Glomerular endothelial cell (primary cell): ENCODE data around the gene PTPRD. TPM values are rescaled to one million over a fixed set of nuclear protein-coding genes. Genes with fewer than 3 reads are reported as not detected.
"Not testable (repeated sequence)": the region's sequence is repeated elsewhere in the genome, so short reads cannot be mapped to it uniquely, and the experiment has no call there.

ENCODE experiments used
- DNase-seq: peaks from one replicate; pipeline ENCODE4 v3.0.0-alpha.2; 2011; ENCODE audit warnings: low read depth, low spot score; ENCODE audit errors: extremely low read depth
- total RNA-seq: library from RNA; depleted of rRNA; stranded (reverse); fragments of >200 nt; gene quantifications from 2 replicates; pipeline ENCODE4 v1.2.3, GENCODE V29; 2015

Gene PTPRD
- total RNA-seq, 1 donor from 2014 or later = 4.1 TPM

DNA sequence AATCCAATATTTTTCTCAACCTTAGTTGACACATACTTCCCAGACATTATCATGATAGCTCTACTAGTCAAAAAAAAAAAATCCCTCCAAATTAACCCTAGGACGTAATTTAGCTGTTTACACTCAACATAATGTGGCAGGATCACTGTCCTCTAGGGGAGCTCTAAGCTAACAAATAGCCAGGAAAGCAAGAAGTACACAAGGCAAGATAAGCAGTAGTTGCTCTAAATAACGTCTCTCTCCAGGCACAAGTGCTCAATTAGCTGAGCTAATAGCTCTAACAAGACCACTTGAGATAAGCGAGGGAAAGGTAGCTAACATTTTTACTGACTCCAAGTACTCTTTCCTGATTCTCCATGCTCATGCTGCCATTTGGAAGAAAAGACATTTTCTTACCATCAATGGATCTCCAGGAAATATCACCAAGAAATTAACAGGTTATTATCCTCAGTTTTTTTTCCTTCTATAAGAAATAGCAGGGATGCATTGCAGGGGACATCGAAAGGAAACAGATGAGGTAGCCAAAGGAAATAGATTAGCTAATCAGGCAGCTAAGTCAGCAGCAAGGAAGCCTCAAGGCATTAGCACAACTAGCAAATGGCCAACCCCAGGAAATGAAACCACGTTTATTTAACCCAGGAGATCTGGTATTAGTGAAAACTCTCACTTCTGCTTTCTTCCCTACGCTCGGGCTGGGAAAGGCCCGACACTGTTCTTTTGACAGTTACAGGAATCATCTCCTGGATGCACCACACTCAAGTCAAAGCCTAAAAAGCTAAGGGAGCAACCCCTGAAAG is 614.1 kb downstream of the PTPRD start:
- DNase-seq = no peak

DNA sequence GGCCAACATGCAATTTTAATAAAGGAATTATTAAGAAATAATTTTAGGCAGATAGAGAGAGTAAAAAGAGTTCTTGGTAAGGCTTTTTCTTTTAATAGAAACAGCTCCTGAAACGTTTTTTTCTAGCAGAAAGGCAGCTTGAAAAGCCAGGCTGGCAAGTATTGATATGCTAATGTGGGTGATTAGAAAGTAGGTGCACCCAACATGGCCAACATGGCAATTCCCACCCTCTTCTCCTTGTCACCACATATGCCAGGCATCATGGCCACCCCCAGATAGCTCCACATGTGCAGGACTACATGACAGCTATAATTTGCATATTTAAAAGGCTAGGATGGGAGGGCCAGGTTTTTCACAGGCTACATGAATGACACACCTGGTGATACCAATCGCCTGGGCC is 615.2 kb downstream of the PTPRD start:
- no peak for DNase-seq

DNA sequence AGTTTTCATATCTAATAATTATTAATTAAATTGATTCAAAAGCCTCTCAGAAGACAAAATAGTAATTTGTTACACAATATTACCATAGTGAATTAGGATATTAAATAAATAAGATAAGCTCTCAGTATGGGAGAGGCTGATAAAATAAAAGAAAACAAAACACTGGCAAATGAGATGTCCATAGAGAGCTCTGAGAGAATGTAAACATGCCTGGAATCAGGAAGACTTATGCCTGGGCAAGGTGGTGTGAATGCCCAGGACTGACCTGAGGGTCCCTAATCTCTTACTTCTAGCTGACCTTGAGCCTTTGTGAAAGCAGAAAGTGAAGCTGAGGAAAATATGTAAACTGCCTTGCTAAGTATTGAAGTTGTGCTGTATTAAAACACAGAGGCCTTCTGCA is 616.5 kb downstream of the PTPRD start:
- no peak for DNase-seq

DNA sequence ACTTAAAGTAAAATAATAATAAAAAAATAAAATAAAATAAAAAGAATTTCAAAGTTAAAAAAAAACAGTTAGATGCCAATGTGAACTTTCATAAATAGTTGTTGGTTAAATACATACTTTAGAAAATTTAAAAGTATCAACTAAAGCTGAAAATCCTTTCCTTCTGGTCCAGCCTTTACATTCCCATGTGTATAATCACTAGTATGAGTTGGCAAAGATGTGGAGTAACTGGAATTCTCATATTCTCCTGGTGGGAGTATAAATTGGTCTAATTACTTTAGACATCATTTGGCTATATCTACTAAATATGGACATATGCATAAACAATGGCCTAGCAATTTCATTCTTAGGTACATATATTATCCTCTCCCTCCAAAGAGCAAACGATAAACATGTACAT is 619.9 kb downstream of the PTPRD start:
- no peak for DNase-seq

DNA sequence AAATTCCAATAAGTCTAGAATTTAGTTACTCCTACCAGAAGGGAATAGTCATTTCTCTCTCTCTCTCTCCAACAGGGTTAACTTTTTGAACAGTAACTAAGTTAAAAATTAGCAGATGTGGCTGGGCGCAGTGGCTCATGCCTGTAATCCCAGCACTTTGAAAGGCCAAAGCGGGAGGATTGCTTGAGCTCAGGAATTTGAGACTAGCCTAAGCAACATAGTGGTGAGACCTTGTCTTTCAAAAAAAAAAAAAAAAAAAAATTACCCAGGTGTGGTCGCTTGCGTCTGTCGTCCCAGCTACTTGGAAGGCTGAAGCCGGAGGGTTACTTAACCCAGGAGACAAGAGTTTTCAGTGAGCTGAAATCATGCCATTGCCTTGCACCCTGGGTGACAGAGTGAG is 639.7 kb downstream of the PTPRD start:
- DNase-seq = no peak

DNA sequence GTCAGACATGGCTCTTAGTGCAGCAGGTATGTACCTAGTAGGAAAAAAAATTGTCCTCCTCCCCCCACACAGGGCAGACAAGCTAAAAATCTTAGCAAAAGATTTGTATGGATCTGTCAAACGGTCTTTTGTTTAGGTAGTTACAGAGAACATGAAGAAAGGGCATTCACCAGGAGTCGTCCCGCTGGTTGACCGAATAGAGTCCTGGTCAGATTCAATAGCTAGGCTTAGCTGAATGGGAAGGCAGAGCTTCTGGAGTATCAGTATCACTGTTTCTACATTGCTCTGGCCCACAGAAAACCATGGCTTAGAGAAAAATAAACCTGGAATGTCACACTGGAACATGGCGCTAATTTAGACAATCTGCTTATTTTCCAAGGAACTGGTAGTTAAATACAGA is 642.3 kb downstream of the PTPRD start:
- DNase-seq = no peak

DNA sequence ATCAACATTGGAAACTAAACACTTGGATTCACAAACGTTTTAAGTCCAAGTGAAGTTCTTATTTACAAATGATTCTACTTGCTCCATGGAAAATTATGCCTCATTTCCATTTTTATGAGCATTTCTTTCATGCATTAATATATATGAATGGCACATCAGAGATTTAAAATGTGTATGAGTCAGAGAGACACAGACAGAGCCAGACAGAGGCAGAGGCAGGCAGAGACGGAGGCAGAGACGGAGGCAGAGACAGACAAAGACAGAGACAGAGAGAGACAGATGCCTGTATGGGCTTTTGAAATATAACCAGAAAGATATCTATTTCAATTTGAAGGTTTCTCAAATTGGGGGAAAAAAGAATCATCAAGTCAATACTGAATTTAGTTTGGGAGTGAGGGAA is 649.0 kb downstream of the PTPRD start:
- DNase-seq = no peak

DNA sequence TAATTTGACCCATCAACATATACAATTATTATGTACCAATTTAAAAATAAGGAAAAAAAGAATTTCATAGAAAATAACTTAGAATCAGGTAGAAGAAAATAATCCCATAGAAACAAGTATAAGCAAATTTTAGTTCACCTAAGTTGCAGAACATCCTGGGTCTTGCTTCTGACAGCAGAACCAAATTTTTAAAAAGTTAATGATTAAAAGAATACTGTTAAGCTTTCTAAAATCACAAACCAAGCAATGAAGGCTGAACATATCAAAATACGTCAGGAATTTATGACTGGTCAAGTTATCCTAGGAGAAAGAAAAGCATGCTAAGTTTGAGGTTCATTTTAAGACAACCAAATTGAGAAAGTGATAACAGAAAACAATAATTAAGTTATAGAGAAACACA is 650.9 kb downstream of the PTPRD start:
- no peak for DNase-seq

DNA sequence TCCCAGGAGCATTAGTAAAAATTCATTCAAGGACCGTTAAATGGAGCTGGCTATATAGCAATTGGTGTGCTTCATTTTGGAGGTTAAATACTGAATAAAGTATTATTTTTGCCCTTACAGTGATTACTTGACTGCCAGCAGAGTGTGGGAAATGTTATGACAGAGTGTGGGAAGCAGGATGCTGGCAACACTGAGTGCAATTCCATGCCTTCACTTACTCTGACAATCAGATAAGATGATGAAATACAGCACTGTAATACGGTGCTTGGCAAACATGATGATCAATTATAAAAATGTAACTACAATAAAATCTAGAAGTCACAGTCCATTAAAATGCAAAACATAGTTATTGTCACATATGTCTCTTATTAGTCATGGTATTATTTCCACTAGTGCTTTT is 651.3 kb downstream of the PTPRD start:
- no peak for DNase-seq

DNA sequence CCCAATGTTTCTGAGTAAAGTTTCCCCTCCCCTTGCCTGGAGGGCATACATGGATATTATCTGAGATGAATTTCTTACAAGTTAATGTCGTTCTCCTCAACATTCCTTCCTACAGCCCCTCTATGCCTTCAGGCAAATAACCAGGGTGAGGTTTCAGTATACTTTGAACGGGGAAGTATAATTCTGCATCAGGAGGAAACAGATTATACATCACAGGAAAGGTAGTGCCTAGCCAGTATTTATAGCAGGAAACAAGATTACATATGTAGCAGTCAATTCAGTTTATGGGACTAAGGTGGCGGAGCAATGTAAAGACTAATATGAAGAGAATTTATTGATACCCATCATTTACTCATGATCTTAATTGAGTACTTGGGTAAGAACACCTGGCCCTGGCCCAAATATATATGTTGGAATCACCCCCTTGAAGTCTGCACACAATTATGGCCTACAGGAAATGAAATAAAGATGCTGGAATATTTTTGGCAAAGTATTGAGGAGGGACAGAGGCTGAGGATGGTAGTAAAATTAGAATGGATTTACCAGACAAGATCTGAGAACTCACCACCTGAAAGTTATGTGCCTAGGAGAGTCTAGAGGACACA is 661.1 kb downstream of the PTPRD start:
- no peak for DNase-seq

DNA sequence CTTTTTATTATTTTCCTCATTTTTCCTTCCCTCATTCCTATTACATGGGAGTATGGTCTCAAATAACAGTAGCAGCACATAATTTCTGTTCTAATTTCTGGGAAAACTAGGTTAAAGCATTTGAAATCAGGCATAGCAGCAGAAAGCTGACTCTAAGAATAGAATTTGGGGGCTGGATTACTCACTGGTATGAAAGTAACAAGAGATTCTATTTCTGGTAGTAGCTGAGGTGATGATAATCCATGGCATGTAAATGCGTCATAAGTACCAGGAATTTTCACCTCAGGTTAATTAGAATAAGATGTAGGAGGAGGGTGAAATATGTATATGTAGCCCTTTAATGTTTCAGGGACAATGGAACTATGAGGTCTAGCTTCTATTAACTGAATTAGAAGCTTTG is 662.0 kb downstream of the PTPRD start:
- no peak for DNase-seq

DNA sequence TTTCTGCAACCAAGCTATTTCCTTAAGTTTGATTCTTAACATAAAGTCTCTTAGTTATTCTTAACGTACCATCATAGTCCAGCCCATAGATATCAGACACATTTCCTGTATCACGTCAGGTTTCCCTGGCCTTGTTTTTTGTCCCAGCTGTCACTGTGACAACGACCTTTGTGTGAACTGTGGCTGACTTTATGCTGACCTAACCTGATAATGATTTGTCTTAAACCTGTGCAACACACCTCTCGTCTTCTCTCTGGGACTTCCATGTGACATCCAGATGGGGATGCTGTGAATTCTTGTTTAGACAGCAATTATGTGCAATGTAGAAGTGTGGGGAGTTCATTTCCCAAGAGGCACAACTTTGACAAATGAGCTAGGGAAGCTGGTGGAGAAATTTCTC is 662.8 kb downstream of the PTPRD start:
- no peak for DNase-seq

DNA sequence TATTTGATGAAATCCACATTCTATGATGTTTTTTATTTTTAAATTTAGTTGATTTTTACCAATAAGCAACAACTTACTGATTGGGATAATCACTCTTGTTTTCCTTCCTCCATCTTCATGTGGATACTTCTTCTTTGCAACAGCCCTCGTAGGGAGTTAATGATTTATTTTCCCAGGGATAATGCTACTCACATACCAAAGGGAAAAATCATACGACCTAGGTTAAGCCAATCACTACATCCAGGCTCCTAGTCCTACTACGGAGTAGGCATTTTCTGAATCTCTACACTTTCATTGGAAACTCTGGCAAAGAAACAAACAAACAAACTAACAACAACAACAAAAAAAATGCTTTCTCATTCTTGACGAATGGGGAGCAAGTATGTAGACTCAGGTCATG is 663.4 kb downstream of the PTPRD start:
- DNase-seq = no peak

DNA sequence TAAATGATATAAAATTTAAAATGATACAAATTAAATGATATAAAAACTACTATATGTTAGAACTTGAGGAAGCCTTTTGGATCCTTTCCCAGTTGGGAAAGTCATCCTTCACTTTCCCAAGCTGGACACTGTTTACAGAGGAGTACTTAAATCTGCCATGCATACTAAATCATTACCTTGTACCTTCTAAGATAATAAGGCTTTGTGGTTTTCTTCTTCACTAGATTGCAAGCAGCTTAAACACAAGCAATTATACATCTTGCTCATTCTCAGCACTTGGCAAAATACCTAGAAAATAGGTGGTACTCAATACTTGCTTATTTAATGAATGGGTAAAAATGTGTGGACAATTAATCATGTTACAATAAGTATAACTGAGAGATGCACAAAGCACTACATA is 666.8 kb downstream of the PTPRD start:
- no peak for DNase-seq

DNA sequence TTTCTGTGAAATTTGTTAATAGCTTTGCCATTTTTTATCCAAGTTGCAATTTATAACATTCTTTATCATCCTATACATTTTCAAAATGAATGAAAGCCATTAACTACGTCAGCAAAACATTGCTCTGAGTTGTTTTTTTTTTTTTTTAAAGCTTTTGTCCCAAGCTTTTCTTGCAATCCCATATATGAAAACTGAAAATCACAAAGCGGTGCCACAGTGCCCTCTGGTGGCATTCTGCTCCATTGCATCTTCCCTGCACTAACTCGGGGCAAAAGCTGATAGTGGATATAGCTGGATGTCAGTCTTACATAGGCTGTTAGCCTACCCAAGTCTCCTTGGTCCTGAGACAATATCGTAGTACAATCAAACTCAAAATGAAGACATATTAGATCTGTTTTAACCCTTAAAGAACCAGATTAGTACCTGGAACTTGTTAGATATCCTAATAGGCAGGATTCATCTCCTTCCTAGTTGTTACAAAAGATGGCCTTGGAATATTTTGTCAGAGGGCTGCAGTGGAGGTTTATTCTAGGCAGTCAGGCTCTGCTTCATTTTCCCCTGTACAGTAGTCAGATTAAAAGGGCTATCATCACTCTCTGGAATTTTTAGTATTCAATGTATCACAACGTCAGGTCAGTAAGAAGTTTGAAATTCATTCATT is 669.9 kb downstream of the PTPRD start:
- peak; percentile 34 for DNase-seq

DNA sequence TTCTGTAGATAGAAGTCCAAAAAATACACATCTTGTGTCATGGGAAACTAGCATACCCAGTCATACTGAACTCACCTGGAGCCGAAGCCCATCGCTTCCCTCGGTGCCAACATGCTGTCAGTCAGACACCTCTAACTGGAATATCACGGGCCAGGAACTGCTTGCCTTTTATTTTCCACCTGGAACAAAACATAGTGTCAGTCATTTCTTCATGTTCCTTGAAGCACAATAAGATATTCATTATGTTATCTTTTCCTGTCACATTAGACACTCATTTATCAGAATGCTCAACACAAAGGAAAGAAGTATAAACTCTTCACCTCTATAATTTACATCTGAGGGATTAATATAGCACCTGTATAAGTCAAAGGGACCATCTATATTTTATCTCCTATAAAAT is 674.4 kb downstream of the PTPRD start:
- no peak for DNase-seq

DNA sequence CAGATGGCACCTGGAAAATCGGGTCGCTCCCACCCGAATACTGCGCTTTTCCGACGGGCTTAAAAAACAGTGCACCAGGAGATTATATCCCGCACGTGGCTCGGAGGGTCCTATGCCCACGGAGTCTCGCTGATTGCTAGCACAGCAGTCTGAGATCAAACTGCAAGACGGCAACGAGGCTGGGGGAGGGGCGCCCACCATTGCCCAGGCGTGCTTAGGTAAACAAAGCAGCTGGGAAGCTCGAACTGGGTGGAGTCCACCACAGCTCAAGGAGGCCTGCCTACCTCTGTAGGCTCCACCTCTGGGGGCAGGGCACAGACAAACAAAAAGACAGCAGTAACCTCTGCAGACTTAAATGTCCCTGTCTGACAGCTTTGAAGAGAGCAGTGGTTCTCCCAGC is 681.3 kb downstream of the PTPRD start:
- DNase-seq = not testable (repeated sequence)

DNA sequence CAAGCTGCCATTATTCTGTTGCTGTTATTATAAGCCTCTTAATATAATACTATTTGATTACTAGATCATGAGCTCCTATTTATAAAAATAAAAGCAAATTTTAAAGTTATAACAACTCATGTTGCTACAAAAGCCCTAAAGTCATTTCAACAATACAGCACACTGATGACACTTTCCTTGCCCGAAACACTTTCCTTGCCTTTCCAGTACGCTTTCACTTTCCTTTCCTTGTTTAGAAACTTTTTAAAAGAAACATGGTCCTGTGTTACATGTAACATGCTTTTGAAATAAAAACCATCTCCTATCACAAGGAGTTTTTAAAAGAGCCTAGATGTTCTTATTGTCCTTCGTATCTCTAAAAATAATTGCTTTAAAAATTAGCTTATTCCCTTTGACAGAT is 688.4 kb downstream of the PTPRD start:
- DNase-seq = no peak

DNA sequence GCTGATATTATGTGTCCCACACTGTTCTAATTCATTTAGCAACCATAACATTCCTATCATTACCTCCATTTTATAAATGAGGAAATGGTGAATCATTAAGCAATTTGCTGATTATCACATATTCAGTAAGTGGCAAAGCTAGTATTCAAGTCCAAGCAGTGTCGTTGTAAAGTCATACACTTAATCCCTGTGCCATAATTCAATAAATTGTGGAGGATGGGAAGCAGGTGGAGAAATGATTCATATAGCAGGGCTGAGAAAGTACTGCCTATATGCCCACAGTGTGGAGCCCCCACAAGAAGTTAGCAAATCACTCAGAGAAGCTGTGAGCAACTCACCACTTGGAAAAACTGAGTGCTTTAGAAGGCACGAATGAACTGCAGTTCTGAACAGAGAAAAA is 691.0 kb downstream of the PTPRD start:
- no peak for DNase-seq

DNA sequence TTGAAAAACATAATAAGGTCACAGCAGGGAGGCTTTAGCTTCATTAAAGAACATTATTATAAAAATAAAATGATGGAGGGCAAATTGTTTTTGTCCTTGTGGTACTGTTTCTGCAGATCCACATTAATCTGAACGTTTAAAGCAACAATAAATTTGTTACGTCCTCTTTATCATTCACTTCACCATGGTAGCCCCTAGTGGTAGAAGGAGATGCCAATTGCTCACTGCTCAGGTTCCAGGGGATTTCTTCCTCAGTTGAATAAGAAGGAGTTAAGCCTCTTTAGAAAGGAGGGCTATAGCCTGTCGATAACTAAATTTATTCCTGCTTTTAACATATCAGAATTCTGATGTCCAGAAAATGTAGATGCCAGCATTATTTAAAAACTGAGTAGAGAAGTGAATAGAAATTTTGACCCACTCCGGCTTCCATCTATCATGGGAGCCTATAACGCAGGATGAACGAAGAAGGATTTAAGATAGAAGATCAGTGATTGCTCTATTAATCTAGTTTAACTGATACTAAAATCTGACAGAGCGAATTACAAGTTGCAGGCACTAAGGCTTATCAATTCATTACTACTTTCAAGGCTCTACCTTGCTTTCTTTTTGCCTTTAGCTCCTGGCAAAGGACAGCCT is 692.3 kb downstream of the PTPRD start:
- DNase-seq = no peak

DNA sequence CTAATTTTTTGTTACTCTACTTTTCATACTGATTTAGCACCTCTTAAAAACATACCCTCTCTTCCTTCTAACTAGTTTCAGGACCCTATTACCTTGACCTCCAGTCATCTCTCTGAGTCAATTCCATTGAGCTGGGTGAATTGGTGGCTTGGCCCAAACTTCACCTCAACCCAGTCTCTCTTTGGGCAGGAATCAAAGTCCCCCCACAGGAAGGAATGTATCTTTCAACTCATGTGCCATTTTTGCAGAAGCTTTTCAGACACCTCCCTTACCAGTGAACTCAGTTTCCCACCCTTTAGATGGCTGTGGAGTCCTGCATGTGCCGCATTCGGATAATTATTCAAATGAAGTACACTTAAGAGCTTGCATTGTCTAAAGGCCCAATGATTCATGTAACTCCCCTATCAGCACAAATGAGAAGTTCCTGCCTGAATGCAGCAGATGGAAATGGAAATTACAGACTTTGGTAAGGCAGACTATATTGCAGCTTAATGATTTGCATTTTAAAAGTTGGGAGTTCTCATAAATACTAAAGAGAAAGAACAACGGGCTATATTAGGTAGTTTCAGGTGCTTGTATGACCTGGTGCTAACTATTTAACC is 693.5 kb downstream of the PTPRD start:
- no peak for DNase-seq
